HL-60/S4 treated with phorbol 12-myristate 13-acetate at 8.2 ng/mL for 4 days and 3 days (cell line): Measurements from ENCODE around the gene ARHGEF9.

Source experiments
- in situ Hi-C: fragments of 300-500 bp; cut with MboI; formaldehyde crosslinking; loops from 2 replicates; pipeline ENCODE4 v1.15.0; 2022; ENCODE audit warnings: low sequenced_read_pairs

ARHGEF9 gene

DNA sequence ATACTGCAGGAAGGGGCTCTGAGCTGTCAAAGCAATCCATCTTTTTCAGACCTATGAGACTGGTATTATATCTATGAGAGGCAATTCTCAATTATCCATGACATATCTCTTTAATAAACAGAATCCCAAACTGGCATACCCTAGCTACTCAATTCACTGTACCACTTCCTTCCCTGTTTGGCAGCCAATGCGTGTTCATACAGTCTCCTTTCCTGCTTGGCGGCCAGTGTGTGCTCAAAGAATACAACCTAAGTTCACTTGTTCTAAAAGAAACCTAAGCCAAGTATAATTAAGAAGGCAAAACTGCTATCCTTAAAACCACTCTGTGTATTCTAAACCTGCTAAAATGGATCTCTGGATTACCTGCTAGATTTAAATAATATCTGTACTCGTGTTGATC, 38.3 kb downstream of the ARHGEF9 start:
- in situ Hi-C loops: no loop called here

DNA sequence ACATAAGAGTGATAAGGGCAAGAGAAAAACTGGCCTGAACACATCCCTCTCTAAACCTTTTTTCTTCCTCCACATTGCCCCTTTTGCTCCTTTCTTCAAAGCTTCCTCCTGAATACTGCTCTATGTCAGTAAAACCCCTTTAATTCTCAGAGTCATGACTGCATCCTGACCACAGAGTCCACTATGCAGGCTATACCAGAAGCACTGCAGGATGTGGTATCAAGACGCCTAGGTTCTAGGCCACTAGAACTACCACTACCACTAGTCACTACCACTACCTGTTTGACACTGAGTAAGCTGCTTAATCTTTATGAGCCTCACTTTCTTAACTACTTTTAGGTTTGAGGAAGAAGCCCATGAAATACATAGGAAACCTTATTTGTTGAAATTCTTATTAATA, 38.7 kb downstream of the ARHGEF9 start:
- in situ Hi-C loops: no loop called here

DNA sequence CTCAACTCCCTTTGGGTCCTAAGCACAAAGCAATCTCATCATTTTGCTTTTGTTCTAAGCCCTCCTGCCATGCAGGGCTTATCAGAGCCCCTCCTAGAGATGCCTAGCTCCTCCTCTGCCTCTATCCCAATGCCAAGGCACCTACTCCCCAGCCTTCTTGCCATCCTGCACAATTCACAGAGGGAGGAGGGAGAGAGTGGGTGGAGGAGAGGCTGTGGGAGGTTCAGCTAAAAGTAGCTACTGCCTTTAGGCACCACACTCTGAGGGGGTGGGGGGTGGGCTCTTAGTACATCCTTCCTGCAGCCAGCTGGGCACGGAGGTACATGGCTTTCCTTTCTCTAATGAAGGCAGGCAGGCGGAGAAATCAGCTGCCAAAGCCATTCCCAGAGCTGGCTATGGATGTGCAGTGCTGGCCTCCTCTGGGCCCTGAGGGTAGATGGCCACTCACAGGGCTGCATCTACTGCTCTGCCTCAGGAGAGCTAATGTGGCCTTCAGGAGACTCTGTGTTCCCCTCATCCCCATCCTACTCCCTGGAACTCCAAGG, 40.1 kb downstream of the ARHGEF9 start:
- in situ Hi-C loops: no loop called here

- in situ Hi-C loops: no loop called here
Measured at GRCh38 chrX:63743596-63743995, 41.4 kb downstream of the ARHGEF9 start.

GRCh38 chrX:63740382-63740781, 44.6 kb downstream of the ARHGEF9 start:
- in situ Hi-C loops: no loop called here

- in situ Hi-C loops: no loop called here
Measured at GRCh38 chrX:63739885-63740284, 45.1 kb downstream of the ARHGEF9 start.

GRCh38 chrX:63738696-63739095, 46.3 kb downstream of the ARHGEF9 start:
- in situ Hi-C loops: no loop called here

GRCh38 chrX:63737131-63737921, 47.7 kb downstream of the ARHGEF9 start:
- in situ Hi-C loops: no loop called here

DNA sequence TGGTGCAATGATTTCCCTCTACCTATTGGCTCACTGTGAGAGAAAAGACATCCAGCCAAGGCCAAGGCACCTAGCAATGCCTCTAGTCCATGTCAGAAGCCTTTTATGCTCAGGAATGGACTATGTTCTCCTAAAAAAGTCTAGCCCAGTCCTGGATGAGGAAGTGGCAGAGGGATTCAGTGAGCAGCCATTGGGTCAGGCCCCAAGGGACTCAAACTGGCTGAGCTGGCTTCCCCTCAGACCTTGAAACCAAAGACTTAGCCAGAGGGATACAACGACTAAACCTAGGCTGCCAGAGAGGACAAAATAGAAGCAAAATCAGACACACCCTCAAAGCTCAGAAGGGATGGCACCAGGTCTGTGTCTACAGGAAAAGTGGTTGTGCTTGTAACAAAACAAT, 49.1 kb downstream of the ARHGEF9 start:
- in situ Hi-C loops: no loop called here

- in situ Hi-C loops: no loop called here
Measured at GRCh38 chrX:63720293-63720692, 64.7 kb downstream of the ARHGEF9 start.

GRCh38 chrX:63719633-63720032, 65.4 kb downstream of the ARHGEF9 start:
- in situ Hi-C loops: no loop called here

GRCh38 chrX:63718010-63718694, 66.9 kb downstream of the ARHGEF9 start:
- in situ Hi-C loops: no loop called here

DNA sequence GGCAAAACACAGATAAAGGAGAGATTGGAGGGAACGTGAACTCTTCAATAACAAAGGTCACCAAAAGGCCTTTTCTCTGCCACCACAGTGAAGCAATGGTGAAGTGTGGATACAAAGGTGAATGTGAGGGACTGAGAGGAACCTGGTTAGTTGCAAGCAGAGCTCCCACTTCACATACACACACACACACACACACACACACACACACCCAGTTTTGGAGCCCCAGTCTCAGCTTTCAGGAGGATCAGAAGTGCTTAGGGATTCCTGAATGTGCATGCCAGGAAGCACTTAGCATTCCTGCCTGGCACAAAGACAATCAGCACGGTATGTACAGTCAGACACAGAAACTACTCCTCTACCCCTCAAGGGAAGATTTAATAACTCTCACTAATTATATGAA, 71.5 kb downstream of the ARHGEF9 start:
- in situ Hi-C loops: no loop called here

GRCh38 chrX:63708801-63709200, 76.2 kb downstream of the ARHGEF9 start:
- in situ Hi-C loops: no loop called here

DNA sequence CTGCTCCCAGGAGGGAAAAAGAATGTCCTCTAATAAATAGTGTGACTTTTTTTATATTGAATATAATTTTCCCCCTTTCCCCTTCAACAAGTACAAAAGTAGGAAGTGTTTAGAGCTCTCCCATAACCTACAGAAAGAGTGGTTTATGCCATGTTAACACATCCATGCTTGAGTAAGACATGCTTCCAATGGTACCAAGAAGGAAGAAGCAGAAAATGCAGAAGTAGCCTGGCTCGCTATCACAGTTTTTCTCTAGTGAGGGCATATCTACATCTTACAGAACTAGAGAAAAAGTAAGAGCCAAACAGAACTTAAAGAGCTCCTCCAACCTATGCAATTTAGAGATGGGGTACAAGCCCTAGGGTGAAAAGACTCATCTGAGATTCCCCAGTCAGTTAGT, 82.5 kb downstream of the ARHGEF9 start:
- in situ Hi-C loops: no loop called here

DNA sequence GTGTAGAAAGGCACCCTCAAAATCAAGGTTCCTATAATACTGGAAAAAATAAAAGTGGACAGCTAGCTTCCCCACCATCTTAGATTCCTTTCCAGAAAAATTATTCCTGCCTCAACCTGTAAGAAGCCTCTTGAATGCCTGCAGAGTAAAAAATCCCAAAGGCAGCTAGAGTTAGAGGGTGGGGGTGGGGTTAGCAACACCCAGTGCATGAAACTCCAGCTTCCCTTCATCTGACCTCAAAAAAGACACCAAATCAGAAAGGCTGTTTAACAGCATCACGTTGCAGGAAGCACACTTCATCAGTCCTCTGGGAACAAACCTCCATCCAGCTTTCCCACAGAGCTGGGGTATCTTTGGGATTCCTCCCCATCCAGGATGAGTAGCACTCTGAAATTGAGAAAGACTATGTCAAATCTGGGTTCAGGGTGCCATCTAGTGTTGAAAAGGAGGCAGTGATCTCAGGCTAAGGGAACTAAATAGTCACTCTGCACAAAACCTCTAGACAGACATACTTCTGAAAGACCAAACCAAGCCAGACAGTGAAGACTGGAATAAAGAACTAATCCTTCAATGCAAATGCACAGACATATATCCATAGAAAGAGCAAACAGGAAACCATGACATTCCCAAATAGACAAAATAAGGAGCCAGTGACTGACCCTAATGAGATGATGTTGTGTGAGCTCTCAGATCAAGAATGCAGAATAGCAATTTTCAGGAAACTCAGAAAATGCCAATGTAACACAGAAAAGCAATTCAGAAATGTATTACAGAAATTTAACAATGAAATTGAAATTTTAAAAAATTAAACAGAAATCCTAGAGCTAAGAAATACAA, 97.9 kb downstream of the ARHGEF9 start:
- in situ Hi-C loops: no loop called here

DNA sequence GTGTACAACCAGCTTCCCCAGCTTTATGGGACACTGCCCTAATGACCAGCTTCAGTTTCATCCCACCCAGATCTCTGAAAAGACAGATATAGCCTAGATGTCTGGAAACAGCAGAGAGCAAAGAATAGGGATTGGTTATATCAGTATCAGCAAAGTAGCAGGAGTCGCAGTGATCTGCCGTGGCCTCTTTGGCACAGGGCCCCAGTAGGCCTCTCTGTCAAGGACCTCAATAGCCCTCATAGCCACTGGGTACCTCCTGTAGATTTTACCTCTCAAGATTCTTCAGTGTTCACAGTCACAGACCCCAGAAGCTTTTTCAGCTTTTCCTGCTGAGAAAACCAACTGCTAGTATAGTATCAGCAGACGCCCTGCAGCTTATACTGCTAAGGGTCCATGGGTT, 104.6 kb downstream of the ARHGEF9 start:
- in situ Hi-C loops: no loop called here

DNA sequence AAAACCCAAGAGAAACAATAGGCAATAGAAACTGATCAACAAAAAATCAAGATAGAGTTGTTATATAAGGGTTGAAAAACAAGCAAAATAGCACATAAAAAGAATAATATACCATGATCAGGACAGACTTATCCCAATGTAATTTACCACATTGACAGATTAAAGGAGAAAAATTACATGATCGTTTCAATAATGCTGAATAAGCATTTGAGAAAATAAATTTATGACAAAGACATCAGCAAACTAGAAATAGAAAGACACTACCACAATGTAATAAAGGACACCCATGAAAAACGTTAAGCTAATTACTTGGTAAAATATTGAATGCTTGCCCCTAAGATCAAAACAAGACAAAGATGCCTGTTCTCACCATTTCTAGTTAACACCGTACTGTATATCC, 105.6 kb downstream of the ARHGEF9 start:
- in situ Hi-C loops: no loop called here

GRCh38 chrX:63675716-63676115, 109.3 kb downstream of the ARHGEF9 start:
- in situ Hi-C loops: no loop called here

- in situ Hi-C loops: no loop called here
Measured at GRCh38 chrX:63673896-63674295, 111.1 kb downstream of the ARHGEF9 start.

DNA sequence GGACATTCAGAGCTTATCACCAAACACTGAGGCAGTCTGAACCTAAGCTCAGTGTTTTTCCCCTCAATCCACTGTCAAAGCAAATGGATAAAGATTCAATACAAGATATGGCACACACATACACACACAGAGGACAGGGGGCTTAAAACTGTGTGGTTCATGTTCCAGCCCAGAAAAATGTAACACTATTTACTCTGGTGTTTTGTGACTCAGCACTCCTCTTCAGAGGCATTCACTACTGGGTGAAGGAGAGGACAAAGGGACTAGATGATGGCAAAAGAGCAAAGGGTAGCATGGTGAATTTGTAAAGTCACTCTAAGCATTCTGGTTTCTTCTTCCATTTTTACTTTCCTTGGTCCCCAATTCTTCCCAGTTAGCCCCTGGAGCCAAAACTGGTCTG, 120.3 kb downstream of the ARHGEF9 start:
- in situ Hi-C loops: no loop called here
